Measurements from ENCODE around the gene NTM.

- TF ChIP-seq SIN3A (conservative IDR thresholded peaks at IDR 0.05 in 1 of 2, IDR thresholded peaks at IDR 0.05 in 1 of 2; ENCODE audit: low read depth in 1 of 2, low read length in 2 of 2) (no peak), ATF2 (IDR thresholded peaks at IDR 0.05; ENCODE audit: low read length) (no peak), CTCF (IDR thresholded peaks at IDR 0.05; ENCODE audit: control extremely low read depth in 1 of 3, insufficient read depth in 1 of 3, low read depth in 1 of 3, low read length in 3 of 3) (no peak), YY1 (IDR thresholded peaks at IDR 0.05; ENCODE audit: low read depth, low read length) (no peak), POLR2AphosphoS5 (IDR thresholded peaks at IDR 0.05; ENCODE audit: low read depth, low read length) (no peak), USF2 (IDR thresholded peaks at IDR 0.05; ENCODE audit: low read length) (no peak), JUND (IDR thresholded peaks at IDR 0.05; ENCODE audit: low read length) (no peak), ZNF274 (IDR thresholded peaks at IDR 0.05; ENCODE audit: borderline replicate concordance, extremely low read depth, low read length) (no peak), POLR2A (IDR thresholded peaks at IDR 0.05; ENCODE audit: control extremely low read depth in 1 of 2, low read depth in 2 of 2, low read length in 2 of 2) (no peak), HDAC6 (IDR thresholded peaks at IDR 0.05; ENCODE audit: low read depth, low read length) (no peak)
Measured at GRCh38 chr11:132064987-132065620, 694.7 kb downstream of the NTM start.
